Pancreas (tissue), 10 donors: Measurements from ENCODE around the gene SPATA13. TPM values are rescaled to one million over a fixed set of nuclear protein-coding genes. Genes with fewer than 3 reads are reported as not detected.

Experiments
- ATAC-seq, 4 donors: fragments of 200-7000 bp; cut with Tn5 transposase; one replicate each; pipeline versions ENCODE4 v1.8.0 to v1.9.1; 2020; ENCODE audit warnings: mild to moderate bottlenecking in 4 of 4, moderate library complexity in 4 of 4
- DNase-seq, 6 donors: peaks; one replicate each; pipeline ENCODE4 v3.0.0-alpha.2; 2020
- FAIRE-seq: peaks from 2 replicates; lab custom pipeline; 2012; peaks lifted over from hg19 to GRCh38; lab: Jason Lieb, UNC
- H3K27ac ChIP-seq, 4 donors: fragments of 200-600 bp; sonication (generic); 1 replicate in 3 of 4; 2 replicates in 1 of 4; pipeline versions ENCODE4 v1.5.0 to v1.8.0; 2020
- H3K27me3 ChIP-seq, 4 donors: fragments of 200-600 bp; one replicate each; pipeline ENCODE4 v1.8.0; 2021
- H3K36me3 ChIP-seq, 3 donors: fragments of 200-600 bp; sonication (generic) in 1 of 3; one replicate each; pipeline versions ENCODE4 v1.5.0 to v1.8.0; 2020 to 2021
- H3K4me1 ChIP-seq, 3 donors: fragments of 200-600 bp; one replicate each; pipeline ENCODE4 v1.8.0; 2021
- H3K4me3 ChIP-seq, 4 donors: fragments of 200-600 bp; sonication (generic) in 2 of 4; one replicate each; pipeline versions ENCODE4 v1.5.0 to v1.8.0; 2020 to 2021
- H3K9me3 ChIP-seq, 4 donors: fragments of 200-600 bp; one replicate each; pipeline ENCODE4 v1.8.0; 2021
- WGBS, 2 donors: extraction: QIAGEN DNeasy Blood & Tissue Kit; methylation state at CpG; one replicate each; pipeline ENCODE4 v1.1.7; 2013; 5-methylcytosine and 5-hydroxymethylcytosine counted together
- intact Hi-C, 3 donors: fragments of 100-400 bp; cut with DNase I; formaldehyde crosslinking; loops; one replicate each; pipeline versions ENCODE4 v1.11.1 to v1.14.2; 2022
- polyA plus RNA-seq, 2 donors: library from polyadenylated mRNA; stranded (reverse); fragments of 200-250 nt; gene quantifications; one replicate each; pipeline ENCODE4 v1.2.3, GENCODE V29; 2013
- total RNA-seq, 6 donors: library from RNA; stranded (reverse); fragmentation: NEBNext Ultra II Directional in 4 of 6; extraction: Animal tissue kit (Norgen Biotek cat#: 25700) in 4 of 6; gene quantifications; one replicate each; pipeline versions ENCODE4 v1.2.1 to v1.2.4, GENCODE V29; 2021 to 2023
- TF ChIP-seq, protein P1 (sequence below), 4 donors: fragments of 200-600 bp; sonication (generic) in 3 of 4; IDR thresholded peaks; one replicate each; pipeline versions ENCODE4 v1.5.0 to v1.8.0; 2021; ENCODE audit warnings: antibody characterized with exemption in 4 of 4
- donor health status: healthy with polysubstance abuse.
- donor health status: DM: no; HTN: no; CAD: no; lungs with moderate emphysema.
- donor health status: DM: no; HTN: no; CAD: no.
- donor health status: control.
- donor health status: control.
- donor health status: Bipolar disorder and iron deficiency.
- donor health status: DM: yes; HTN: yes; CAD: no.
- donor health status: DM: no; HTN: no; CAD: no.
- donor health status: DM: no; HTN: no; CAD: no.
- donor health status: DM: yes; HTN: yes; CAD: no.

Gene SPATA13
- total and polyA plus RNA-seq, 8 donors: 38.1 to 71.2 (median 53.9) TPM

DNA sequence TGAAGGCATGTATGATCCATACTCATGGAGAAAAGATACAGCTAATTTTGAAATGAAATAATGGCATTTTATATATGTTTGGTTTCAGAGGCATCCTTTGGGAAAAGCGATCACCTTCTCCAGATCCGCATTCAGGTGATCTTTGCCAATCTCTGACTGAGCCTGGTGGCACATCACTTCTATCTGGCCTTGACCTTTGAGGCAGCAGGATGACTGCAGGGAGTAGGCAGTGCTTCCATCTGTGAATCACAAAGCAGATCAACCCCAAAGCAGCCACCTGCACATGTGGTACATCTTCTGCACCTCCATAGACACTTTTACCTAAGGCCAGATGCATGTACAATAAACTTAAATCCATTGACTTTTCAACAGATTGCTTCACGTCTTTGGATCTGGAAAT is 53.4 kb downstream of the SPATA13 start:
- ATAC-seq (no peak), FAIRE-seq (no peak), DNase-seq (no peak)
- Histone ChIP-seq H3K27ac (peak overlapping the region in 3 of 4 donors; percentile 53 to 77 (median 76)), H3K9me3 (no peaks in the 10 kb centered on the region), H3K27me3 (no peaks in the 10 kb centered on the region), H3K4me1 (peaks cover 59 to 73% (median 64%) of the 10 kb centered on the region in 3 donors), H3K36me3 (no peaks in the 10 kb centered on the region), H3K4me3 (no peak overlapping the region)
- intact Hi-C loops: loop anchor here in 2 of 3 donors (10.0 kb wide), 1 partner anchor 49 kb away; the partner anchor contains the start of gene SPATA13 (in 2 of the 2)
- TF ChIP-seq, protein P1, sequence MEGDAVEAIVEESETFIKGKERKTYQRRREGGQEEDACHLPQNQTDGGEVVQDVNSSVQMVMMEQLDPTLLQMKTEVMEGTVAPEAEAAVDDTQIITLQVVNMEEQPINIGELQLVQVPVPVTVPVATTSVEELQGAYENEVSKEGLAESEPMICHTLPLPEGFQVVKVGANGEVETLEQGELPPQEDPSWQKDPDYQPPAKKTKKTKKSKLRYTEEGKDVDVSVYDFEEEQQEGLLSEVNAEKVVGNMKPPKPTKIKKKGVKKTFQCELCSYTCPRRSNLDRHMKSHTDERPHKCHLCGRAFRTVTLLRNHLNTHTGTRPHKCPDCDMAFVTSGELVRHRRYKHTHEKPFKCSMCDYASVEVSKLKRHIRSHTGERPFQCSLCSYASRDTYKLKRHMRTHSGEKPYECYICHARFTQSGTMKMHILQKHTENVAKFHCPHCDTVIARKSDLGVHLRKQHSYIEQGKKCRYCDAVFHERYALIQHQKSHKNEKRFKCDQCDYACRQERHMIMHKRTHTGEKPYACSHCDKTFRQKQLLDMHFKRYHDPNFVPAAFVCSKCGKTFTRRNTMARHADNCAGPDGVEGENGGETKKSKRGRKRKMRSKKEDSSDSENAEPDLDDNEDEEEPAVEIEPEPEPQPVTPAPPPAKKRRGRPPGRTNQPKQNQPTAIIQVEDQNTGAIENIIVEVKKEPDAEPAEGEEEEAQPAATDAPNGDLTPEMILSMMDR (IDR thresholded peaks at IDR 0.05): no peak
- 84 to 91% methylated on average over 3 of the region's 3 CpGs for WGBS, 2 donors

GRCh38 chr13:24214528-24214927 is 54.0 kb downstream of the SPATA13 start:
- Histone ChIP-seq H3K4me1 (peaks cover 63 to 79% (median 70%) of the 10 kb centered on the region in 3 donors), H3K36me3 (no peaks in the 10 kb centered on the region), H3K27me3 (no peaks in the 10 kb centered on the region), H3K9me3 (no peaks in the 10 kb centered on the region), H3K27ac (peak overlapping the region in 3 of 4 donors; percentile 53 to 77 (median 76)), H3K4me3 (no peak overlapping the region)
- no peak for FAIRE-seq
- 94 to 95% methylated on average over 2 of the region's 2 CpGs for WGBS, 2 donors
- TF ChIP-seq, protein P1 (IDR thresholded peaks at IDR 0.05): no peak
- ATAC-seq: no peak
- no peak for DNase-seq
- intact Hi-C loops: loop anchor here in 2 of 3 donors (10.0 kb wide), 1 partner anchor 50 kb away; the partner anchor contains the start of gene SPATA13 (in 2 of the 2)

DNA sequence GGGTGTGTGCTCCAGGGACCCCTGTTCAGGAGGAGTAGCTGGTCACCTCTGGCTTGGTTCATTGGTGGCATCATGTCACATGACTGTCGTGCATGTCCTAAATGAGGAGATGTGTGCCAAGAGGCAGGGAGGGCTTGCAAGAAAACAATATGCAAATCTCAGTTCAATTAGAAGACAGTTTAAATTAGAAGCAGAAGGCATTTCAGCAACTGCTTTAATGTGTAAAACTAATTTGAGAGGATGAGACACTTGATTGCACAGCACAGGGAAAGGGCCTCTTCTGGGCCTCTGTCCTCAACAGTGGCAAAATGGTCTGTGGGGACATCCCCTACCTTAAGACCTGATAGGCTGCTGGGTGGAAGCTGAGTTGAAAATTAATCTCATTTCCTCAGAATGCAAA is 54.6 kb downstream of the SPATA13 start:
- DNase-seq: no peak
- no peaks in the 10 kb centered on the region for H3K9me3 ChIP-seq
- H3K4me3 ChIP-seq: no peak overlapping the region
- WGBS, 2 donors: 52 to 72% methylated on average over 1 of the region's 1 CpG
- TF ChIP-seq, protein P1 (IDR thresholded peaks at IDR 0.05): no peak
- H3K27ac ChIP-seq: peak overlapping the region; percentile 31 to 77 (median 64)
- H3K4me1 ChIP-seq: peaks cover 68 to 83% (median 75%) of the 10 kb centered on the region in 3 donors
- H3K36me3 ChIP-seq: no peaks in the 10 kb centered on the region
- intact Hi-C loops: loop anchor here (5.0 to 10.0 kb wide), 2 partner anchors 33 to 50 kb away; partner anchors contain the start of gene SPATA13 (in 2 of the 3)
- no peak for ATAC-seq
- no peaks in the 10 kb centered on the region for H3K27me3 ChIP-seq
- FAIRE-seq: no peak

DNA sequence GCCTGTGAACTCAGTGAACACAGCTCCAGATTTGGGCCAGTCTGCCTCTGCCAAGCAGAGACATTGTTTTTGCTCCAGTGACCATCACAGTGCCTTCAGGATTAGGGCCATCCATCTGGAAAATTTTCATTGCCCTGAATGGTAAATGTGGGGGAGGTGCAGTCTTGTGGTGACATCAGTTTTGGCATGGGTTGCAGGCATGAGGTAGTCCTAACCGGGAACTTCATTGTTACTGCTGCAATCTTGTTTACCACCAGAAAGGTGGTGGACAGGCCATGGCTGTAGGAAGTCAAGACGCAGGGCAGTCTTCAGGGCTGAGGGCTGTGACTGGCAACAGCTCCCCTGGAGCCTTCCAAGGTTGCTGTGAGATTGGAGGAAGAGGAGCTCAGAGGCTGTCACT is 55.2 kb downstream of the SPATA13 start:
- peak overlapping the region; percentile 31 to 77 (median 64) for H3K27ac ChIP-seq

More for the DNA sequence above, 55.2 kb downstream of the SPATA13 start:
- H3K36me3 ChIP-seq: no peaks in the 10 kb centered on the region
- WGBS, 2 donors: 9 to 15% methylated on average over 2 of the region's 2 CpGs
- no peaks in the 10 kb centered on the region for H3K27me3 ChIP-seq
- ATAC-seq (peak; percentile 67 to 79 (median 72)), DNase-seq (peak in 5 of 6 donors; percentile 64 to 86 (median 78)), FAIRE-seq (no peak)
- H3K9me3 ChIP-seq: no peaks in the 10 kb centered on the region
- peaks cover 74 to 82% (median 80%) of the 10 kb centered on the region in 3 donors for H3K4me1 ChIP-seq
- intact Hi-C loops: loop anchor here (5.0 to 10.0 kb wide), 2 partner anchors 33 to 51 kb away; partner anchors contain the start of gene SPATA13 (in 2 of the 3)
- TF ChIP-seq, protein P1 (IDR thresholded peaks at IDR 0.05): no peak
- H3K4me3 ChIP-seq: no peak overlapping the region
